GM21619 (cell line): Measurements from ENCODE around the gene ZSCAN22.
A peak's percentile ranks its signal among the peaks of the same experiment; 100 is the strongest.
"Not testable (repeated sequence)": the region's sequence is repeated elsewhere in the genome, so short reads cannot be mapped to it uniquely, and the experiment has no call there.

ENCODE experiments used
- ATAC-seq: cut with Tn5 transposase; IDR thresholded peaks from one replicate; pipeline ENCODE4 v1.9.1; 2021; ENCODE audit not compliant: unreplicated experiment

The ZSCAN22 gene

GRCh38 chr19:58317476-58318072 lies 9.2 kb upstream of the ZSCAN22 start:
- ATAC-seq = no peak

GRCh38 chr19:58318297-58318696 lies 8.5 kb upstream of the ZSCAN22 start:
- ATAC-seq = no peak

DNA sequence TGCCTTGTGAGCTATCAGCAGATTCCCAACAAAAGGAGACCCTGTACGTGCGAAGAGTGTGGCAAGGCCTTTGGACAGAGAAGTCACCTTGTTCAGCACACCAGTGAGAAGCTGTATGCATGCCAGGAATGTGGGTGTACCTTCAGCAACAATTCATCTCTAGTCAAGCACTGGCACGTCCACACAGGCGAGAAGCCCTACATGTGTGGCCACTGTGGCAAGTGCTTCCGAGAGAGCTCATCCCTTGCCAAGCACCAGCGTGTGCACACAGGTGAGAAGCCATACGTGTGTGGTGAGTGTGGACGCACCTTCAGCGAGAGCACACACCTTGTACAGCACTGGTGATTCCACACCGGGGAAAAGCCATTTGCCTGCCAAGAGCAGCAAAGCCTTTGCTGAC lies 7.6 kb upstream of the ZSCAN22 start:
- ATAC-seq = no peak

- no peak for ATAC-seq
Measured at GRCh38 chr19:58325311-58326022, 1.3 kb upstream of the ZSCAN22 start.

GRCh38 chr19:58326501-58326913 lies 287 bp upstream of the ZSCAN22 start:
- no peak for ATAC-seq

- no peak for ATAC-seq
Measured at GRCh38 chr19:58328999-58329398, 2.2 kb downstream of the ZSCAN22 start.

DNA sequence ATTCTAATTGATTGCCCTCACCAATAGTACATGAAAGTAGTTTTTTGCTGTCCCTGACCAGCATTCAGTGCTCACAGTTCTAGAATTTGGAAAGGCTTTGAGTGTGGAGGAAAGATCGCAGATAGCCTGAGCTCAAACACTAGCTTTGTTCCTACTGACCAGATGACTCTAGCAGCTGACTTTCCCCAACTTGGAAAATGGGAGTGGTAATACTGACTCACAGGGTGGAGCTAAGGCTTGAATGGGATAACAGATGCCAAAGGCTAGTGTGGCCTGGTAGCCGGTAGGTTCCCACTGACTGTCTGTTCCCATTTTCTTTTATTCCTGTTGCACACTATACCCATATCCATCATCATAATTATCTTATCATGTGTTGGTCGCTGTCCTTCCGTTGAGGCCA lies 3.7 kb downstream of the ZSCAN22 start:
- no peak for ATAC-seq

DNA sequence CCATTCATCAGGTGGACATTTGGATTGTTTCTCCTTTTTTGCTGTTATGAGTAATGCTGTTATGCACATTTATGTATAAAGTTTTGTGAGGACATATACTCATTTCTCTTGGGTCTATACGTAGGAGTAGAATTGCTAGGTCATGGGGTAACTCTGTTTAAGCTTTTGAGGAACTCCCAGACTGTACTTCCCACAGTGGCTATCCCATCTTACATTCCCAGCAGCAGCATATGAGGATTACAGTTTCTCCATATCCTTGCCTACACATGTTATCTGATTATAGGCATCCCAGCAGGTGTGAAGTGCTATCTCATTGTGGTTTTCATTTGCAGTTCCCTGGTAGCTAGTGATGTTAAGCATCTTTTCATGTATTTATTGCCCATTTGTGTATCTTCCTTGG lies 5.9 kb downstream of the ZSCAN22 start:
- no peak for ATAC-seq

DNA sequence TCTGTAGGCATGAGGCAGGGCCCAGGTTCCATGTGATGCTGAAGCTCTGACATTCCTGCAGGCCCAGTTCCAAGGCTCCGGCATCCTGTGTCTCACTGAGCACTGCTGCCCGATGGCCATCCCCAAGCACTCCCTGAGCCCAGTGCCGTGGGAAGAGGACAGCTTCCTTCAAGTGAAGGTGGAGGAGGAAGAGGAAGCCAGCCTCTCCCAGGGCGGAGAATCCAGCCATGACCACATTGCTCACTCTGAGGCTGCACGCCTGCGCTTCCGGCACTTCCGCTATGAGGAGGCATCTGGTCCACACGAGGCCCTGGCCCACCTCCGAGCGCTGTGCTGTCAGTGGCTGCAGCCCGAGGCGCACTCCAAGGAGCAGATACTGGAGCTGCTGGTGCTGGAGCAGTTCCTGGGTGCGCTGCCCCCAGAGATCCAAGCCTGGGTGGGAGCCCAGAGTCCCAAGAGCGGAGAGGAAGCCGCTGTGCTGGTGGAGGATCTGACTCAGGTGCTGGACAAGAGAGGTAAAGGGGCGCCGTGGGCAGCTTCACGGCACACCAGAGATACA lies 8.0 kb downstream of the ZSCAN22 start:
- no peak for ATAC-seq

- no peak for ATAC-seq
Measured at GRCh38 chr19:58335630-58336029, 8.8 kb downstream of the ZSCAN22 start.

GRCh38 chr19:58336216-58336615 lies 9.4 kb downstream of the ZSCAN22 start:
- no peak for ATAC-seq

GRCh38 chr19:58336820-58337219 lies 10.0 kb downstream of the ZSCAN22 start:
- ATAC-seq = no peak

- ATAC-seq = no peak
Measured at GRCh38 chr19:58338336-58338735, 11.5 kb downstream of the ZSCAN22 start.

GRCh38 chr19:58338825-58339558 lies 12.2 kb downstream of the ZSCAN22 start:
- ATAC-seq = no peak

DNA sequence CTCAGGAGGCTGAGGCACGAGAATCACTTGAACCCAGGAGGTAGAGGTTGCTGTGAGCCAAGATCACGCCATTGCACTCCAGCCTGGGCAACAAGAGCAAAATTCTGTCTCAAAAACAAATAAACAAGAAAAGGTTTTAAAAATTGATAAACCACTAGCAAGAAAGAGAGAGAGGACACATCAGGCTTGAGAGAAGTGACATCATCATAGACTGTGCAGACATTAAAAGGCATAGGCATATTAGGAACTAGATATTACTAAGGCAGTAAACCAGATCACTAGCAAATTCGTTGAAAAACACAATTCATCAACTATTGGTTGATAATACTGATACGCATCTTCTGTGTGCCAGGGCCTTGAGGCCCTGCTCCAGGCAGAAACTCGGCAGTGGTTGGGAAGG lies 18.8 kb downstream of the ZSCAN22 start:
- no peak for ATAC-seq

GRCh38 chr19:58346961-58347929 lies 20.5 kb downstream of the ZSCAN22 start:
- ATAC-seq = peak; percentile 80

DNA sequence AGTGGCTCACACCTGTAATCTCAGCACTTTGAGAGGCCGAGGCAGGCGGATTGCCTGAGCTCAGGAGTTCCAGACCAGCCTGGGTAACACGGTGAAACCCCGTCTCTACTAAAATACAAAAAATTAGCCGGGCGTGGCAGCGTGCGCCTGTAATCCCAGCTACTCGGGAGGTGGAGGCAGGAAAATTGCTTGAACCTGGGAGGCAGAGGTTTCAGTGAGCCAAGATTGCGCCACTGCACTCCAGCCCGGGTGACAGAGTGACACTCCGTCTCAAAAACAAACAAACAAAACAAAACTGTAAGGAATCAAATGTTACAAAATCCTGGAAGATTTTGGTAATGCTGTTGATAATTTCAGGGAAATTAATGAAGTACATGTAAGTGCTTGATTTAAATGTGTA lies 21.3 kb downstream of the ZSCAN22 start:
- not testable (repeated sequence) for ATAC-seq

DNA sequence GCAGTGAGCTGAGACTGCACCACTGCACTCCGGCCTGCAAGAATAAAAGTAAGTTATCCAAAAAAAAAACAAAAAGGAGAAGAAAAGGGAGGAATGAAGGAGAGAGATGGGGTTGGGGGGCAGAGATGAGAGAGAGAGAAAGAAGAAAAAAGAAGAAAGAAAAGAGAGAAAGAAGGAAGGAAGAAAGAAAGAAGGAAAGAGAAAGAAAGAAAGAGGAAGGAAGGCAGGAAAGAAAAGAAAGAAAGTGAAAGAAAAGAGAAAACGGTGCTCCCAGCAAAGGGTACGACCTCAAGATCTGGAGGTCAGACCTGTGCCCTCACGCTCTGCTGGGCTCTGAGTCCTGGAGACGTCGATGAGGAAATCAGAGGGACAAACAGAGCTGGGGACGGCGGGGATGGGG lies 22.8 kb downstream of the ZSCAN22 start:
- no peak for ATAC-seq

DNA sequence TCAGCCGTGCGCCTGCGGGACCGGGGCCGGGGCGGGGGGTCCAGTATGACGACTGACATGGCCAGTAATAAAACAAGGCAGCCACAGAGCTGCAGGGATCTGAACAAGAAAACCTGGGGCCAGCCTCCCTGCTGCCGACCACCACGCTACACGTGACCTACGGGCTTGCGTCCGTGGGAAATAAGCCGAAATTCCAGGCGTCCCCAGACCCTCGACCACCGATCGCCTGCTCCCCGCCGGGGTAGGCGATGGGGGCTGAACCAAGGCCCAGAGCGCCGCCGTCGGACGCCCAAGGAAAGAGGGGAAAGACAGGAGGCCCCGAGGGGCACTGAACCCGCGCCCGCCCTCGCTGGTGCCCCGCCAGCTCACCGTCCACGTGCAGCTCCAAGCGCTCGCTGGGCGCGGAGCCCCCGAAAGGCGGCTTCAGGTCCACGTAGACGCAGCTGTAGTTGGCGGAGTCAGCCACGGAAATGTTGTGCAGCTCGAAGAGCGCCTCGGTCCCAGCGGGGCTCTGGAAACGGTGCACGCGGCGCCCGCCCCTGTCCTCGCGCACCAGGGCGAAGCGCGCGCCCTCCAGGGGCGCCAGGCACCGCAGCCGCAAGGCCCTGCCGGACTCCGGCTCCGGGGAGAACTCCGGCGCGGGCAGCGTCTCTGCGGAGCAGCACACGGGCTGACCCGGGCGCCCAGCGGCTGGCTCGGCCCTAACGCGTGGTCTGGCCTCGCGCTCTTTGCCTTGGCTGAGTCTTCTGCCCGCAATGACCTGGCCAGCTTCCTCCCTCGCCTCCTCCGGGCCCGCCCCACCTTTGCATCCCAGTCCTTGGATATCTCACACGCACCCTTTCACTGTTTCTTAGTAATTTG lies 23.4 kb downstream of the ZSCAN22 start:
- no peak for ATAC-seq
